HCT116 (cell line): ENCODE results near the gene TMEM106C. TPM values are rescaled to one million over a fixed set of nuclear protein-coding genes. Genes with fewer than 3 reads are reported as not detected.

Source experiments
- ATAC-seq: fragments of 200-7000 bp; cut with Tn5 transposase; 2 replicates; pipeline ENCODE4 v1.9.1; 2020; ENCODE audit warnings: mild to moderate bottlenecking, moderate library complexity
- BruUV-seq: library from RNA; stranded (reverse); fragments of 400-500 nt; replicated peaks from 2 replicates; lab custom pipeline; 2021; lab: Mats Ljungman, UMichigan
- CTCF ChIA-PET: fragments of 300-600 bp; sonication (Branson Sonifier 250); formaldehyde crosslinking; loops from one replicate; lab custom pipeline; 2021; ENCODE audit warnings: antibody characterized with exemption; lab: Charles Lee
- POLR2A ChIA-PET: fragments of 300-600, 350-600 bp; sonication (Branson Sonifier 250); formaldehyde crosslinking; loops from one replicate; lab custom pipeline; 2021; ENCODE audit warnings: antibody characterized with exemption; lab: Charles Lee
- RAD21 ChIA-PET, 2 experiments: fragments of 300-600 bp; sonication (Branson Sonifier 250); formaldehyde crosslinking; loops; one replicate each; lab custom pipeline; 2023; ENCODE audit warnings: low total read pairs in 2 of 2; ENCODE audit not compliant: uncharacterized antibody in 2 of 2, unreplicated experiment in 2 of 2, low non-redundant PET in 1 of 2; lab: Charles Lee
- DNase-seq: peaks from one replicate; pipeline ENCODE4 v3.0.0-alpha.2; 2010; ENCODE audit warnings: low read depth, low spot score
- H2AFZ ChIP-seq: fragments of 200-600 bp; shearing (Covaris generic), sonication (generic); 2 replicates; pipeline ENCODE4 v1.6.1; 2017; ENCODE audit warnings: low read depth, mixed run types, mixed read lengths, antibody characterized with exemption, low read length; ENCODE audit not compliant: poor library complexity, severe bottlenecking
- H3K27ac ChIP-seq: 2 replicates; pipeline ENCODE4 v1.5.1; 2012; ENCODE audit warnings: low read depth, low read length
- H3K27me3 ChIP-seq: fragments of 200-600 bp; sonication (generic); 2 replicates; pipeline ENCODE4 v1.6.1; 2016; ENCODE audit warnings: mixed run types, low read length, mixed read lengths; ENCODE audit not compliant: insufficient read depth
- H3K36me3 ChIP-seq, 2 experiments: fragments of 200-500 bp in 1 of 2; fragments of 200-600 bp in 1 of 2; sonication (Bioruptor generic) in 1 of 2; sonication (generic) in 1 of 2; 2 replicates each; pipeline versions ENCODE4 v1.5.1 to v1.6.1; 2014 to 2016; ENCODE audit warnings: low read length in 2 of 2, inconsistent platforms in 1 of 2, mixed read lengths in 1 of 2, mixed run types in 1 of 2; ENCODE audit not compliant: insufficient read depth in 2 of 2, control insufficient read depth in 1 of 2
- H3K4me1 ChIP-seq, 2 experiments: fragments of 200-600 bp in 1 of 2; sonication (generic) in 1 of 2; 2 replicates each; pipeline versions ENCODE4 v1.5.1 to v1.6.1; 2012 to 2017; ENCODE audit warnings: low read length in 2 of 2, inconsistent platforms in 1 of 2, mild to moderate bottlenecking in 1 of 2, mixed read lengths in 1 of 2, mixed run types in 1 of 2, moderate library complexity in 1 of 2; ENCODE audit not compliant: insufficient read depth in 2 of 2, control insufficient read depth in 1 of 2
- H3K4me2 ChIP-seq: fragments of 200-600 bp; sonication (generic); 2 replicates; pipeline ENCODE4 v1.6.1; 2017; ENCODE audit warnings: mixed run types, low read length, mixed read lengths
- H3K4me3 ChIP-seq, 2 experiments: fragments of 200-600 bp in 1 of 2; sonication (generic) in 1 of 2; replicated peaks in 1 of 2; 2 replicates each; pipeline ENCODE4 v1.5.1; 2011 to 2016; ENCODE audit warnings: low read length in 2 of 2, control low read depth in 1 of 2, low read depth in 1 of 2, mild to moderate bottlenecking in 1 of 2, mixed read lengths in 1 of 2, mixed run types in 1 of 2
- H3K79me2 ChIP-seq: fragments of 200-600 bp; sonication (generic); 2 replicates; pipeline ENCODE4 v1.6.1; 2017; ENCODE audit warnings: mild to moderate bottlenecking, mixed run types, low read length, moderate library complexity, mixed read lengths; ENCODE audit not compliant: insufficient read depth
- H3K9ac ChIP-seq: fragments of 200-600 bp; sonication (generic); 2 replicates; pipeline ENCODE4 v1.6.1; 2016; ENCODE audit warnings: low read length, mixed read lengths
- H3K9me2 ChIP-seq: fragments of 200-600 bp; sonication (generic), shearing (Covaris generic); 2 replicates; pipeline ENCODE4 v1.6.1; 2017; ENCODE audit warnings: mixed run types, mild to moderate bottlenecking, moderate library complexity; ENCODE audit not compliant: insufficient read depth
- H3K9me3 ChIP-seq, 2 experiments: fragments of 200-500 bp in 1 of 2; fragments of 200-600 bp in 1 of 2; sonication (Bioruptor generic) in 1 of 2; sonication (generic) in 1 of 2; 2 replicates each; pipeline ENCODE4 v1.6.1; 2014 to 2017; ENCODE audit warnings: low read length in 2 of 2, mixed read lengths in 2 of 2, inconsistent platforms in 1 of 2, low read depth in 1 of 2, mild to moderate bottlenecking in 1 of 2, mixed run types in 1 of 2, moderate library complexity in 1 of 2; ENCODE audit not compliant: control insufficient read depth in 1 of 2, insufficient read depth in 1 of 2
- H4K20me1 ChIP-seq: fragments of 200-600 bp; sonication (generic), shearing (Covaris generic); 2 replicates; pipeline ENCODE4 v1.6.1; 2017; ENCODE audit warnings: mixed run types, mild to moderate bottlenecking, moderate library complexity; ENCODE audit not compliant: insufficient read depth
- ELF1 ChIP-seq: IDR thresholded peaks from 2 replicates; pipeline ENCODE4 v1.6.1; 2012; ENCODE audit warnings: low read depth, borderline replicate concordance
- EZH2 ChIP-seq: fragments of 200-600 bp; sonication (generic); IDR thresholded peaks from 2 replicates; pipeline ENCODE4 v1.6.1; 2017; ENCODE audit warnings: antibody characterized with exemption, mixed run types
- FOSL1 ChIP-seq: IDR thresholded peaks from 2 replicates; pipeline ENCODE4 v1.6.1; 2012; ENCODE audit warnings: low read depth
- JUND ChIP-seq: IDR thresholded peaks from 2 replicates; pipeline ENCODE4 v1.6.1; 2012
- POLR2A ChIP-seq: IDR thresholded peaks from 2 replicates; pipeline ENCODE4 v1.7.0; 2011; ENCODE audit warnings: borderline replicate concordance; ENCODE audit not compliant: insufficient read depth, insufficient read length; ENCODE audit errors: extremely low read depth
- intact Hi-C: fragments of 100-400 bp; cut with micrococcal nuclease; formaldehyde crosslinking; loops from 2 replicates; pipeline ENCODE4 v1.10.0; 2022
- total RNA-seq: library from RNA; stranded (reverse); gene quantifications from one replicate; pipeline ENCODE4 v1.2.1, GENCODE V29; 2021; ENCODE audit not compliant: unreplicated experiment

Gene TMEM106C
- total RNA-seq, 1 experiment from 2014 or later = 94.7 TPM

DNA sequence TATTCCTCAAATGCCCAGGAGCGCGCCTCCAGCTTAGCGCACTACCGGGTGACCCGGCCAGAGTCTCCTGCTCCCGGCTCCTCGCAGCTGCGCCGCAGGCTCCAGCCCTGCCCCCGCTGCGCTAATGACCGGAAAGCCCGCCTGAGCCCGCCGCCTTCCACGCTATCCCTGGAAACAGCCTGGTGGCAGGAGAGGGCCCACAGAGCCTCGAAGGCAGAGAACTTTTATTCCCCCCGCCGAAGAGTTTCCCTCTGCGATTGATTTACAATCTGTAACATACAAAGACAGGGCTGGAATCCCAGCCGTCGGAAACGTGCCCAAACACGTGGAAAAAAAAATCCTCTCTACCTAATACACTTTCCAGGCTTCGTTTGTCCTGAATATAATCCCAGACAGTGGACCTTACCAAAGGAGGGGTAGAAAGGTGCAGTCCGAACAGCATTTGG, 39.4 kb downstream of the TMEM106C start:
- RAD21 ChIA-PET = no interaction called here
- H3K4me2 ChIP-seq = no peak overlapping the region
- no TSS peak for BruUV-seq
- ATAC-seq (no peak), DNase-seq (no peak)
- CTCF ChIA-PET = no interaction called here
- H3K4me3 ChIP-seq = no peak overlapping the region
- peaks cover 9 to 21% of the 10 kb centered on the region in 2 experiments for H3K4me1 ChIP-seq
- H4K20me1 ChIP-seq = no peaks in the 10 kb centered on the region
- H3K27me3 ChIP-seq = 0 out of 2 replicates have a peak, but pooled peaks cover 4% of the 10 kb centered on the region
- POLR2A ChIA-PET = no interaction called here
- H3K79me2 ChIP-seq = no peaks in the 10 kb centered on the region
- intact Hi-C loops = no loop called here
- no peak overlapping the region for H2AFZ ChIP-seq
- no peaks in the 10 kb centered on the region for H3K36me3 ChIP-seq
- no peaks in the 10 kb centered on the region for H3K9me2 ChIP-seq
- TF ChIP-seq FOSL1 = no peak
- TF ChIP-seq EZH2 = no peak
- no peak for TF ChIP-seq ELF1
- H3K27ac ChIP-seq = no peak overlapping the region
- H3K9ac ChIP-seq = no peak overlapping the region
- no peaks in the 10 kb centered on the region for H3K9me3 ChIP-seq

DNA sequence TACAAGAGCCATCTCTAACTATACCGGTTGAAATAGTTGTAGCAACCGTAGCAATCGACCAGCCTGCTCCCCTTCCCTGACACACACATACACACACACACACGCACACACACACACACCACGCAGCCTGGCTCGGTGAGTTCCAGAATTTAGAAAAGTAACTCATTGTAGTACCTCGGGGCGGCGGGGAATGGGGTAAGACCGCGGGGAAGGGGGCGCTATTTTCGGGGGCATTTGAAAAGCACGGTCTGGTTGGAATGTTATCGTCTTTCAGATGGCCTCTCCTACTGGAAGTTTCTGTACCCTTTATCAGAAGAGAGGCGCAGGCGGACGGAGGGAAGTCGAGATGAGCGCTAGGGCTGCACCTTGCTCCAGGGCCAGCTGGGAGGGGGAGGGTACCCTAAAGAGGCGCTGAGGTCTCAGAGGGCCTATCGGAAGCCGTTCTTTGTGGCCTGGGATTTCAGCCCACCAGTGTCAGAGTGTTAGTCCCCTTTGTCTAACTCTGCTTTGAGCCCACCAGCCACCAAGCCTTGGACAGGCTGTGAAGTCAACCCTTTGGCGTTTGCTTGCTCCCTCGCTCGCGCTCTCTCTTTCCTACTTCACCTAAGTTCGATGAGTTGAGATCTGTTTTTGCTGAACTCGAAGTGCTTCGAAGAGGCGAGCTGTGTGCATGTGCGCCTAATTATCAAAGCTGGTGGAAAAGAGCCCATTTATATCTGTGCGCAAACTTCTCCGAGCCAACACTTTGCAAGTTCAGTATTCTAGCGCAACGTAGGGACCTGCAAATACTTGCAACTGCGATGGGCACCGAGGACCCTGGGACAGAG, 40.0 kb downstream of the TMEM106C start:
- no peaks in the 10 kb centered on the region for H3K9me2 ChIP-seq
- H3K27me3 ChIP-seq = peaks cover 6% of the 10 kb centered on the region; the same call in 1 of the 2 replicates
- H3K36me3 ChIP-seq = no peaks in the 10 kb centered on the region
- ChIA-PET RAD21 (no interaction called here), CTCF (no interaction called here), POLR2A (no interaction called here)
- DNase-seq (no peak), ATAC-seq (no peak)
- intact Hi-C loops = no loop called here
- H3K27ac ChIP-seq = no peak overlapping the region
- H2AFZ ChIP-seq = no peak overlapping the region
- no peak overlapping the region for H3K4me3 ChIP-seq
- TF ChIP-seq JUND (no peak), POLR2A (no peak)
- H3K9me3 ChIP-seq = no peaks in the 10 kb centered on the region
- H3K4me2 ChIP-seq = no peak overlapping the region
- no peaks in the 10 kb centered on the region for H4K20me1 ChIP-seq
- no TSS peak for BruUV-seq
- H3K4me1 ChIP-seq = peaks cover 9 to 21% of the 10 kb centered on the region in 2 experiments
- no peak overlapping the region for H3K9ac ChIP-seq
- no peaks in the 10 kb centered on the region for H3K79me2 ChIP-seq
